ENCODE measurements around the gene IKZF3.

GRCh38 chr17:39870776-39871175, 6.7 kb upstream of the IKZF3 start:
- TF ChIP-seq POLR2AphosphoS5 (IDR thresholded peaks at IDR 0.05; ENCODE audit: borderline replicate concordance, low read depth, low read length) (no peak), EZH2 (IDR thresholded peaks at IDR 0.05) (no peak)

Data from SK-N-MC (cell line).